HG02884 (cell line): ENCODE data around the gene ZNF236.
A peak's percentile ranks its signal among the peaks of the same experiment; 100 is the strongest.

ENCODE experiments used
- ATAC-seq: cut with Tn5 transposase; IDR thresholded peaks from one replicate; pipeline ENCODE4 v1.9.1; 2021; ENCODE audit warnings: mild to moderate bottlenecking, moderate library complexity; ENCODE audit not compliant: unreplicated experiment

ZNF236 gene

GRCh38 chr18:76970770-76971559 lies 148.6 kb downstream of the ZNF236 start:
- ATAC-seq: no peak

GRCh38 chr18:76972241-76972640 lies 149.9 kb downstream of the ZNF236 start:
- no peak for ATAC-seq

GRCh38 chr18:76972846-76973519 lies 150.6 kb downstream of the ZNF236 start:
- ATAC-seq: no peak

GRCh38 chr18:76973520-76974266 lies 151.3 kb downstream of the ZNF236 start:
- ATAC-seq: no peak

GRCh38 chr18:76974386-76974785 lies 152.0 kb downstream of the ZNF236 start:
- ATAC-seq: no peak

GRCh38 chr18:76975577-76976110 lies 153.3 kb downstream of the ZNF236 start:
- no peak for ATAC-seq

- ATAC-seq: no peak
Observed at GRCh38 chr18:76977108-76977621, 154.8 kb downstream of the ZNF236 start.

GRCh38 chr18:76977684-76978232 lies 155.4 kb downstream of the ZNF236 start:
- no peak for ATAC-seq

- ATAC-seq: no peak
Observed at GRCh38 chr18:76978616-76979015, 156.3 kb downstream of the ZNF236 start.

GRCh38 chr18:76979111-76979751 lies 156.9 kb downstream of the ZNF236 start:
- no peak for ATAC-seq

GRCh38 chr18:76979906-76980305 lies 157.5 kb downstream of the ZNF236 start:
- no peak for ATAC-seq

- ATAC-seq: peak; percentile 15
Observed at GRCh38 chr18:76980663-76981395, 158.5 kb downstream of the ZNF236 start.

- ATAC-seq: peak; percentile 37
Observed at GRCh38 chr18:76981396-76981968, 159.1 kb downstream of the ZNF236 start.

GRCh38 chr18:76982038-76982437 lies 159.7 kb downstream of the ZNF236 start:
- no peak for ATAC-seq

GRCh38 chr18:76982841-76983583 lies 160.7 kb downstream of the ZNF236 start:
- peak; percentile 86 for ATAC-seq

- ATAC-seq: no peak
Observed at GRCh38 chr18:76983613-76984051, 161.3 kb downstream of the ZNF236 start.

- ATAC-seq: no peak
Observed at GRCh38 chr18:76984193-76985155, 162.1 kb downstream of the ZNF236 start.
